ENCODE measurements around the gene TREH.

- TF ChIP-seq EZH2phosphoT487 (IDR thresholded peaks at IDR 0.05; ENCODE audit: low read length) (no peak), EZH2 (optimal IDR thresholded peaks at IDR 0.05; ENCODE audit: low read depth, low read length) (no peak), CTCF (IDR thresholded peaks at IDR 0.05; ENCODE audit: low read length) (no peak)
Observed at GRCh38 chr11:118652681-118653181, 26.7 kb downstream of the TREH start.
